IMR-90 (cell line): ENCODE measurements around the gene TYSND1. TPM values are rescaled to one million over a fixed set of nuclear protein-coding genes. Genes with fewer than 3 reads are reported as not detected.
A peak's percentile ranks its signal among the peaks of the same experiment; 100 is the strongest.

Source experiments
- ATAC-seq: fragments of 200-7000 bp; cut with Tn5 transposase; 2 replicates; pipeline ENCODE4 v1.9.1; 2020; ENCODE audit warnings: low read depth, mild to moderate bottlenecking, moderate library complexity
- BruUV-seq: library from RNA; stranded (reverse); fragments of 400-500 nt; replicated peaks from 2 replicates; lab custom pipeline; 2021; lab: Mats Ljungman, UMichigan
- CTCF ChIA-PET: fragments of 300-600 bp; formaldehyde crosslinking; extraction: SDS; loops from one replicate; lab custom pipeline; 2021; ENCODE audit warnings: antibody characterized with exemption; lab: Yijun Ruan, JAX
- POLR2A ChIA-PET: fragments of 300-600 bp; sonication (Branson Sonifier 250); formaldehyde crosslinking; loops from one replicate; lab custom pipeline; 2022; ENCODE audit warnings: antibody characterized with exemption; ENCODE audit not compliant: unreplicated experiment; lab: Charles Lee
- DNase-seq: peaks from one replicate; pipeline ENCODE4 v3.0.0; 2013
- H2AFZ ChIP-seq: replicated peaks from 2 replicates; pipeline ENCODE3; 2013; ENCODE audit warnings: low read length, mild to moderate bottlenecking; ENCODE audit not compliant: poor library complexity
- H2AK5ac ChIP-seq: 2 replicates; pipeline ENCODE4 v1.6.1; 2013; ENCODE audit warnings: low read depth, low read length, inconsistent platforms
- H2AK9ac ChIP-seq: replicated peaks from 2 replicates; pipeline ENCODE3; 2013; ENCODE audit warnings: mild to moderate bottlenecking, low read depth, low read length, moderate library complexity; ENCODE audit not compliant: poor library complexity
- H2BK120ac ChIP-seq: 2 replicates; pipeline ENCODE4 v1.6.1; 2013; ENCODE audit warnings: low read depth, low read length, inconsistent platforms
- H2BK15ac ChIP-seq: 3 replicates; pipeline ENCODE4 v1.6.1; 2013; ENCODE audit warnings: low read depth, low read length, inconsistent platforms
- H2BK20ac ChIP-seq: 2 replicates; pipeline ENCODE4 v1.6.1; 2013; ENCODE audit warnings: low read depth, mild to moderate bottlenecking, inconsistent platforms, low read length, moderate library complexity
- H2BK5ac ChIP-seq: 2 replicates; pipeline ENCODE4 v1.6.1; 2013; ENCODE audit warnings: mild to moderate bottlenecking, low read depth, low read length, inconsistent platforms; ENCODE audit not compliant: poor library complexity, severe bottlenecking
- H3K14ac ChIP-seq: replicated peaks from 2 replicates; pipeline ENCODE4 v1.6.1; 2013; ENCODE audit warnings: low read depth, low read length, inconsistent platforms
- H3K18ac ChIP-seq: 2 replicates; pipeline ENCODE4 v1.6.1; 2013; ENCODE audit warnings: low read depth, low read length, control low read depth
- H3K23ac ChIP-seq: 2 replicates; pipeline ENCODE4 v1.6.1; 2013; ENCODE audit warnings: low read depth, low read length, inconsistent platforms
- H3K27ac ChIP-seq: 2 replicates; pipeline ENCODE4 v1.5.1; 2013; ENCODE audit warnings: mild to moderate bottlenecking, control low read depth, low read length; ENCODE audit not compliant: insufficient read depth
- H3K27me3 ChIP-seq: 2 replicates; pipeline ENCODE4 v1.6.1; 2013; ENCODE audit warnings: low read length; ENCODE audit not compliant: control insufficient read depth, insufficient read depth
- H3K36me3 ChIP-seq: 2 replicates; pipeline ENCODE4 v1.6.1; 2013; ENCODE audit warnings: low read length, mixed read lengths; ENCODE audit not compliant: control insufficient read depth, insufficient read depth
- H3K4ac ChIP-seq: 2 replicates; pipeline ENCODE4 v1.6.1; 2013; ENCODE audit warnings: low read depth, low read length, inconsistent platforms
- H3K4me1 ChIP-seq: 2 replicates; pipeline ENCODE4 v1.6.1; 2013; ENCODE audit warnings: low read length, mixed read lengths; ENCODE audit not compliant: control insufficient read depth, insufficient read depth
- H3K4me2 ChIP-seq: 2 replicates; pipeline ENCODE4 v1.6.1; 2013; ENCODE audit warnings: low read depth, mild to moderate bottlenecking, control low read depth, low read length, moderate library complexity
- H3K4me3 ChIP-seq: 2 replicates; pipeline ENCODE4 v1.5.1; 2013; ENCODE audit warnings: low read depth, mild to moderate bottlenecking, control low read depth, low read length, moderate library complexity; ENCODE audit not compliant: insufficient read depth
- H3K56ac ChIP-seq: 2 replicates; pipeline ENCODE4 v1.6.1; 2013; ENCODE audit warnings: low read length, inconsistent platforms; ENCODE audit not compliant: insufficient read depth; ENCODE audit errors: extremely low read depth
- H3K79me1 ChIP-seq, 2 experiments: 2 replicates each; pipeline ENCODE4 v1.6.1; 2013; ENCODE audit warnings: low read length in 2 of 2, inconsistent platforms in 1 of 2, low read depth in 1 of 2
- H3K9ac ChIP-seq: 2 replicates; pipeline ENCODE4 v1.6.1; 2013; ENCODE audit warnings: low read depth, low read length, control low read depth
- H3K9me1 ChIP-seq: 2 replicates; pipeline ENCODE4 v1.6.1; 2013; ENCODE audit warnings: low read length, inconsistent platforms; ENCODE audit not compliant: insufficient read depth
- H3K9me3 ChIP-seq: 2 replicates; pipeline ENCODE4 v1.6.1; 2013; ENCODE audit warnings: low read length; ENCODE audit not compliant: control insufficient read depth, insufficient read depth
- H4K20me1 ChIP-seq: 2 replicates; pipeline ENCODE4 v1.6.1; 2013; ENCODE audit warnings: low read length, inconsistent platforms; ENCODE audit not compliant: insufficient read depth
- H4K5ac ChIP-seq: 2 replicates; pipeline ENCODE4 v1.6.1; 2013; ENCODE audit warnings: mild to moderate bottlenecking, low read depth, low read length, control low read depth
- H4K8ac ChIP-seq, 2 experiments: 2 replicates each; pipeline ENCODE4 v1.6.1; 2013; ENCODE audit warnings: low read depth in 2 of 2, low read length in 2 of 2, control low read depth in 1 of 2, inconsistent platforms in 1 of 2
- H4K91ac ChIP-seq: 2 replicates; pipeline ENCODE4 v1.6.1; 2013; ENCODE audit warnings: low read depth, low read length, inconsistent platforms; ENCODE audit not compliant: insufficient read depth
- CEBPB ChIP-seq: IDR thresholded peaks from 2 replicates; pipeline ENCODE4 v1.6.1; 2012; ENCODE audit warnings: low read depth, low read length, improper control_type of control experiment
- CHD1 ChIP-seq: IDR thresholded peaks from 2 replicates; pipeline ENCODE4 v1.6.1; 2012; ENCODE audit warnings: low read depth, low read length, improper control_type of control experiment
- ELK1 ChIP-seq: fragments of 150-350 bp; IDR thresholded peaks from 2 replicates; pipeline ENCODE4 v1.6.1; 2016; ENCODE audit warnings: low read depth, mild to moderate bottlenecking, low read length, moderate library complexity, borderline replicate concordance
- FOS ChIP-seq: fragments of 150-350 bp; IDR thresholded peaks from 2 replicates; pipeline ENCODE4 v1.6.1; 2016; ENCODE audit warnings: low read depth, low read length
- MXI1 ChIP-seq: IDR thresholded peaks from 2 replicates; pipeline ENCODE4 v1.6.1; 2012; ENCODE audit warnings: low read depth, mild to moderate bottlenecking, low read length, moderate library complexity, borderline replicate concordance
- NFE2L2 ChIP-seq: fragments of 150-350 bp; IDR thresholded peaks from 2 replicates; pipeline ENCODE4 v1.6.1; 2016; ENCODE audit warnings: low read depth, mild to moderate bottlenecking, low read length
- POLR2A ChIP-seq: IDR thresholded peaks from 2 replicates; pipeline ENCODE4 v1.6.1; 2012; ENCODE audit warnings: mild to moderate bottlenecking, low read depth, low read length
- RAD21 ChIP-seq: IDR thresholded peaks from 2 replicates; pipeline ENCODE4 v1.6.1; 2012; ENCODE audit warnings: low read length, improper control_type of control experiment
- SMC3 ChIP-seq: fragments of 150-350 bp; IDR thresholded peaks from 2 replicates; pipeline ENCODE4 v1.6.1; 2016; ENCODE audit warnings: low read depth, mild to moderate bottlenecking, antibody characterized with exemption, low read length, moderate library complexity
- WGBS, 2 experiments: methylation state at CpG; one replicate each; pipeline versions ENCODE4 v1.1.5 to v1.1.7; 2013; ENCODE audit warnings: missing lambda C conversion rate in 2 of 2; ENCODE audit not compliant: insufficient read length in 1 of 2; ENCODE audit errors: extremely low coverage in 2 of 2; 5-methylcytosine and 5-hydroxymethylcytosine counted together
- dilution Hi-C: fragments of 300-500 bp; cut with HindIII; formaldehyde crosslinking; loops from one replicate; pipeline ENCODE4 v1.14.3; 2018; ENCODE audit warnings: low sequenced_read_pairs; ENCODE audit not compliant: unreplicated experiment
- in situ Hi-C: fragments of 300-500 bp; cut with MboI; formaldehyde crosslinking; loops from 3 replicates; pipeline ENCODE4 v1.14.3; 2019; ENCODE audit warnings: low sequenced_read_pairs, inconsistent platforms, mixed read lengths
- intact Hi-C: fragments of 100-400 bp; cut with micrococcal nuclease; formaldehyde crosslinking; loops from 2 replicates; pipeline ENCODE4 v1.10.0; 2022
- polyA plus RNA-seq, 3 experiments: library from polyadenylated mRNA; depleted of rRNA; stranded (reverse); fragments of >200 nt; gene quantifications; 2 replicates each; pipeline ENCODE4 v1.2.3, GENCODE V29; 2012; ENCODE audit warnings: low replicate concordance in 1 of 3
- total RNA-seq: library from RNA; depleted of rRNA; stranded (reverse); fragments of >200 nt; gene quantifications from 2 replicates; pipeline ENCODE4 v1.2.3, GENCODE V29; 2012

TYSND1 gene
- total and polyA plus RNA-seq, 2 of the 4 experiments (the other 2 are of a cell fraction) = 2.9 to 4.1 TPM

GRCh38 chr10:70162892-70163201, 16.3 kb upstream of the TYSND1 start:
- Histone ChIP-seq H2AK5ac (no peak overlapping the region), H3K36me3 (peaks cover 21% of the 10 kb centered on the region), H4K8ac (no peak overlapping the region), H3K14ac (no peak overlapping the region), H3K4me1 (peaks cover 10% of the 10 kb centered on the region), H3K79me1 (peaks cover 19 to 61% of the 10 kb centered on the region in 2 experiments), H2BK120ac (no peak overlapping the region), H4K91ac (no peak overlapping the region), H4K20me1 (peaks cover 84% of the 10 kb centered on the region), H3K27ac (no peak overlapping the region), H3K23ac (no peak overlapping the region), H4K5ac (no peak overlapping the region), H3K27me3 (no peaks in the 10 kb centered on the region), H2BK5ac (no peak overlapping the region), H3K4ac (no peak overlapping the region), H3K56ac (no peak overlapping the region), H3K4me3 (no peak overlapping the region), H2AFZ (no peak overlapping the region), H2AK9ac (no peak overlapping the region), H3K9ac (no peak overlapping the region), H3K9me3 (no peaks in the 10 kb centered on the region), H2BK15ac (no peak overlapping the region), H3K18ac (no peak overlapping the region), H3K9me1 (peaks cover 8% of the 10 kb centered on the region), H3K4me2 (0 out of 2 replicates have a peak overlapping the region, but pooled peaks have one; percentile 13), H2BK20ac (no peak overlapping the region)
- in situ Hi-C loops = no loop called here
- intact Hi-C loops = no loop called here
- ChIA-PET CTCF (no interaction called here), POLR2A (no interaction called here)
- no TSS peak for BruUV-seq
- WGBS, 2 experiments = no CpG with 5 or more reads among the region's 1 CpG
- DNase-seq = no peak
- dilution Hi-C loops = no loop called here
- no peak for ATAC-seq
- TF ChIP-seq CEBPB (no peak), POLR2A (no peak), ELK1 (no peak), CHD1 (no peak), SMC3 (no peak), RAD21 (no peak), FOS (no peak), MXI1 (no peak), NFE2L2 (no peak)
